ENCODE results near the gene RNF180. TPM values are rescaled to one million over a fixed set of nuclear protein-coding genes. Genes with fewer than 3 reads are reported as not detected.

RNF180 gene
- total and polyA plus RNA-seq, 2 of the 13 experiments (the other 11 are each of a cell fraction or from before 2014, with no cell fraction given): 0.20 TPM; not detected in 1

GRCh38 chr5:64181440-64181839, 15.8 kb downstream of the RNF180 start:
- Histone ChIP-seq H3K4me1 (ENCODE audit: insufficient read depth, low read length) (no peaks in the 10 kb centered on the region), H2AFZ (ENCODE audit: low read length) (no peak overlapping the region), H3K9ac (ENCODE audit: insufficient read depth, low read depth, low read length) (no peak overlapping the region), H3K27me3 (ENCODE audit: control insufficient read depth in 1 of 2, insufficient read depth in 2 of 2, low read length in 2 of 2) (no peaks in the 10 kb centered on the region), H3K36me3 (replicated peaks in 1 of 2; ENCODE audit: control insufficient read depth in 1 of 2, insufficient read depth in 2 of 2, low read length in 2 of 2) (no peaks in the 10 kb centered on the region), H3K4me3 (replicated peaks in 1 of 3; ENCODE audit: insufficient read depth in 1 of 3, low read depth in 2 of 3, low read length in 3 of 3) (no peak overlapping the region), H4K20me1 (ENCODE audit: insufficient read depth, low read length) (no peaks in the 10 kb centered on the region), H3K4me2 (ENCODE audit: low read depth, low read length) (no peak overlapping the region), H3K79me2 (ENCODE audit: insufficient read depth, low read length) (no peaks in the 10 kb centered on the region), H3K9me3 (ENCODE audit: low read length) (no peaks in the 10 kb centered on the region), H3K27ac (ENCODE audit: extremely low read length, insufficient read depth, low read length) (no peak overlapping the region)
- FAIRE-seq (no peak), ATAC-seq (no peak), DNase-seq (ENCODE audit: low spot score) (no peak)
- ChIA-PET POLR2A (no interaction called here), CTCF (ENCODE audit: low intra/inter-chr PET ratio, low total read pairs) (no interaction called here)
- in situ Hi-C loops (cut with HindIII; ENCODE audit: extremely low pct_ligation_motif_present, low pct_unique_long_range_greater_than_20kb) (no loop called here), intact Hi-C loops (cut with micrococcal nuclease; ENCODE audit: unreplicated experiment) (no loop called here)
- 2% methylated on average over 2 of the region's 2 CpGs for WGBS (ENCODE audit: low lambda C conversion rate)
- TF ChIP-seq EED (CRISPR knock-in tag; IDR thresholded peaks at IDR 0.05): no peak
- TF ChIP-seq ZNF557 (CRISPR knock-in tag; IDR thresholded peaks at IDR 0.05): no peak
- no peak for TF ChIP-seq PITX1 (CRISPR knock-in tag; IDR thresholded peaks at IDR 0.05)
- no peak for TF ChIP-seq ZNF687 (CRISPR knock-in tag; IDR thresholded peaks at IDR 0.05)
- no peak for TF ChIP-seq NR3C1 (CRISPR knock-in tag; IDR thresholded peaks at IDR 0.05)
- no peak for TF ChIP-seq ZNF800 (CRISPR knock-in tag; IDR thresholded peaks at IDR 0.05)
- no peak for TF ChIP-seq ZNF670 (CRISPR knock-in tag; IDR thresholded peaks at IDR 0.05; ENCODE audit: borderline replicate concordance)
- no peak for TF ChIP-seq IRF9 (CRISPR knock-in tag; IDR thresholded peaks at IDR 0.05; ENCODE audit: borderline replicate concordance)
- TF ChIP-seq SMC3 (IDR thresholded peaks at IDR 0.05; ENCODE audit: low read length): no peak
- TF ChIP-seq ZC3H4 (CRISPR knock-in tag; IDR thresholded peaks at IDR 0.05; ENCODE audit: borderline replicate concordance): no peak
- no peak for TF ChIP-seq ZNF550 (CRISPR knock-in tag; IDR thresholded peaks at IDR 0.05; ENCODE audit: borderline replicate concordance)
- no peak for TF ChIP-seq AKAP8 (CRISPR knock-in tag; IDR thresholded peaks at IDR 0.05)
- no peak for TF ChIP-seq ZNF775 (CRISPR knock-in tag; IDR thresholded peaks at IDR 0.05; ENCODE audit: borderline replicate concordance)
- no peak for TF ChIP-seq TBX3 (IDR thresholded peaks at IDR 0.05; ENCODE audit: borderline replicate concordance)
- no peak for TF ChIP-seq MBD4 (IDR thresholded peaks at IDR 0.05; ENCODE audit: borderline replicate concordance, low read length)
- TF ChIP-seq GTF3A (CRISPR knock-in tag; conservative IDR thresholded peaks at IDR 0.05): no peak
- no peak for TF ChIP-seq KLF15 (CRISPR knock-in tag; IDR thresholded peaks at IDR 0.05; ENCODE audit: borderline replicate concordance)
- BruUV-seq (replicated peaks): no TSS peak

Data from HepG2 (cell line).